ENCODE results near the gene CAT.

Gene CAT

DNA sequence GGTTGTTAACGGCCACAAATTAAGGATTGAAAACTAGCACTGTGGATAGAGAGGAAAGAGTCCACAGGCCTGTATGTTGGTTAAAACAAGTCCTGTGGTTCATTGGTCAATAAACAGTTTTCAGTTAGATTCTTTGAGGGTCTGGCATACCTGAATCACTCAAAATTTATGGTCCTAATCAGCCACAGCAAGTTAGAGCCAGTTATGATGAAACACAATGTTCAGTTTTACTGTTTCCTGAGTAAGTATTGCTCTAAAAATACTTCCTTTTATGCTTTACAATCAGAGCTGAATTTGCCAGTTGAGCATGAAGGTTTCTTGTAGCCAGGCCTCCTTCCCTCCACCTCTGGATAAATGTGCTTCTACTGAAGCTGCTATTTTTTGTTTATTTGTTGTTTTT, 12.9 kb upstream of the CAT start:
- DNase-seq (ENCODE audit: low read depth), result no peak

DNA sequence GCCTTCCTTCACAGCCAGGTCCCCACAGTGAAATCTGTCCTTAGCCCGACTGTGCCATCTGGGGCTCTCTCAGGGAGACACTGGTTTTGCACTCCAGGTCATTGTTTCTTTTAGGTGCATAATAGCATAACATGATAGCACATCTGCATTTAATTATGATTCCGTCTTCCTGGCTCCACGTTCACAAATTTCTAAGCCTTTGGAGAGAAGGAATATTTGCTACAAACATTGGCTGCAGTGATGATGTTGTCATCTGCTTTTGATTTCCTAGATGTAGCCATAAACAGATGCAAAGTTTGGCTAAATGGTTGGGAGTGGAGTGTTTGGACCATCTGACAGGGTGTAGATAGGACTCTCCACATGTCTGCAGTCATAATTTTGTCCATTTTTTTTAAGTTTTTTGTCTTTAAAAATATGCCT, 12.0 kb upstream of the CAT start:
- no peak for DNase-seq (ENCODE audit: low read depth)

DNA sequence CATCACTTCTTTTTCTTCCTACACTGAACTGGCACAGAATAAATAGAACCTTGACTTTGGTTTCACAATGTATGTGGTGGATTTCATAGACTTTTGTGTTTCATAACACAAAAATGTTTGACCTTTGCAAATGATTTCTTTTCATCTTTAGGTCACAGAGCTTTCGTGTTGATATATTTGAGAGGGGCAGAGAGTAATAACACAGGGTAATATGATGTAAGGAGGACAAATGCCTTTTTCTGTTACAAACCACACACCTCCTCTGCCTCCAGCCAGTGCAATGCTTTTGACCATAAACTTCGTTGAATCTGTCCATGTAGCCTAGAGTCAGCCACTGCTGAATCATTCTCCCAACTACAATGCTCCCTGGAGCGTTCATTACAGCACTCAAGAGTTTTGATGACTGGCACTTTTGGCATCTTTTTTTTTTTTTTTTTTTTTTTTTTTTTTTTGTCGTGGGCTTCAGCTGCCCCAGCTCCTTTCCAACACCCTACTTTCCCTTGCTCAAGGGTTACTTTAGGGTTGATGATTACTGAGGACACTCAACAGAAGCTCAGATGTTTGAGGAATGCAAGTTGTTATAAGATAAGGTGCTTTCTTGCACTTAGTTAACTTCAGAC, 11.4 kb upstream of the CAT start:
- DNase-seq (ENCODE audit: low read depth), result no peak

DNA sequence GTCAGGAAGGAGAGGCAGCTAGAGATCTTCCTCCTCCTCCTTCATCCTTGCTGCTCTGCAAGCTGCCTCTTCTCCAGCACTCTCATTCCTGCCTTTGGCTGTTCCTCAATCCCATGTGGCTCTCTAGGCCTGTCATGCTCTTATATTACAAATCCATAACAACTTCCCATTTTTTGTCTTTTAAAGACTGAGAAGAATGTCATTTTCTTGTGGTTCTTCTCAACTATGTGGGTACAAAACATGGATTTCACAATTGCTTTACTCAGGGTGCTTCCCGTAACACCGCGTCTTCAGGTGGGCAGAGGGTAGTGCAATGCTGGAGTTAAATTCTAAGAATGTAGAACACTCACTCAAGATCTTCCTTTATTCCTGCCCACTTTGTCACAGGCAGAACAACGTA, 6.8 kb upstream of the CAT start:
- no peak for DNase-seq (ENCODE audit: low read depth)

DNA sequence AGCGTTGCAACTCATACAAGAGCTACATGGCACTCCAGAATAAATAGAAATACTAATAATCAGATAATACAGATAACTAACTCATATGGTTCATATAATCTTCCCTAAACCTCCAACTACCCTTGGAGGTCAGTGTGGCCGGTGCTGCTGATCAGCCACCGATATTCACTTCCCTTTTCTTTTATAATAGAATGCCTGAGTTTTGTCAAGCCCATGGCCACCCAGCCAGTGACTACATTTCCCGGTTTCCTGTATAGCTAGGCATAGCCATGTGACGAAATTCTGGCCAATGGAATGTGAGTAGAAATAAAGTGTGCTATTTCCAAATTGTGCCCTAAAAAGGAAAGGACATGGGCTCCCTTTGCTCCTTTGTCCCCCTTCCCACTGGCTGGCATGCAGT, 5.9 kb upstream of the CAT start:
- DNase-seq (ENCODE audit: low read depth), result no peak

DNA sequence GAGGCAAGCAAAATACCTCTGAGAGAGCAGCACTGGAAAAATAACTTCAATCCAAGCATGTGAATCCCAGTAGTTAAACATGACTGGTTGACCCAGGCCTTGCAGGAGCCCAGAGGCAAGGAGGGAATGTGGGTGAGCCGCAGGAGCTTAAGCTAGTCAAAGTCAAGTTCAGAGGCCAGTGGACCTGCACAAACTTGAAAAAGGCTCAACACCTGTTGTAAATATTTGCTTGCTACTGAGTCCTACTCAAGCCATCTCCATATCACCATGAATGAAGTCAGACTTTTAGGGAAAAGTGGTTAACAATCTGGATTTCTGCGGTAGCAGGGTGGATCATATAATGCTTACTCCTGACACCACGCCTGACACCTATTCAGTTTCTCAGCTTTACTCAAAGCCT, 4.8 kb upstream of the CAT start:
- DNase-seq (ENCODE audit: low read depth), result no peak

DNA sequence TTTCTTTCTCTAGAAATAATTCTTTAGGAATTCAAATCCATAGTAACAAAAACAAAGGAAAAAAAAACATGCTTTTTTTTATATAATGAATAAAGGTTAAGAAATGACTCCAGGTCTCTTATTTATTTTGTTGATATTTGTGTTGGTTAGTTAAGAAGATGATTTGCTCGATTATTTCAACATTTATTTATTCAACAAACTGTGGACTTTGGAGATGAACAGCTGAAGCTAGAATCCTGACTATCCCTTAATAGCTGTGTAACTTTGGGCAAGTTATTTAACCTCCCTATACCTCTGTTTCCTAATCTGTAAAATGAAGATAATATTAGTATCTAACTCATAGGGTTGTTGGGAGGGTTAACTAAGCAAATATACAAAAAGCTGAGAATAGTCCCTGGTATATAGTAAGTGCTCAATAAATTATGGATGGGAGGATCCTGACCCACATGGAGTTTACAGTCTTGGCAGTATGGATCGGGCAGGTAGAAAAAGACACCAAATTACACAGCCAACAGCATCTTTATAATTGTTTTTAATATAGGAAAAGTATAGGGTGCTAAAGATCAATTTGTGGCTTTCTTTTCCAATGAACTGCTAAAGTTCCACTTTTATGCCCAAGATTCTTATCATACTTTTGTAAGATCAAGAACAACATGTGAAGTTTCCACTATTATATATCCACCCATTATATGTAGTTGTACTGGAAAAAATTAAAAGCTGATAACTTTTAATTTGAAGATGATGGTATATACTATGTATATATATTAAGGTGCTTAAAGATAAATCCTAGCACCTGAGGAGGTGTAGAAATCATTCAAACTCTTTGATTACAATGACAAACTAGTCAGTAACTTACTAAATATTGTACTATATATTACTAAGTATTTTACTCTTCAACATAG, 1.3 kb upstream of the CAT start:
- no peak for DNase-seq (ENCODE audit: low read depth)

DNA sequence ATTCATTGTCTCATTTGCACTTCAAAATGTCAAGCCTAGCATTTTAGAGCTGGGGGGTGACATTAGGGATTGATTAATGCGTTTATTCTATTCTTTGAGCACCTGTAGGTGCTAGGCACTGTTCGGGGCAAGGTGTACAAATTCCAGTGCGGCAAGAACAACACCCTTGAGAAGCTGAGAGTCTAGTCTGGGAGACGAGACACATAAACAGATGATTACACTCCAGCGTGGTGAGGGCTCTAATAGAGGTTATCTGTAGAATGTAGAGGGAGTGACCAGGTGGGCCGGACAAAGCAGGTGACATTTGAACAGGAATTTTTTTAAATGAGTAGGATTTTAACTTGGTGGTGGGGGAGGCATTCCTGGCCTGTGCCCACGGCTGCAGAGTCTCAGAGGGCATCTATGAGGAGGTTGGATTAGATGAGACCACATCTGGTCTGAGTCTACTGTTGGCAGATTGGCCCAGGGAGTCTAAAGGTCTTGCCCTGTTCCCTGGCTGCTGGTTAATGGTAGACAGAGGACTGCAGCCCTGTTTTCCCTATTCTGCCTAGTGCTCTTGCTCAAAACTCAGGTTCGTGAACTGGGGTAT, 970 bp downstream of the CAT start:
- no peak for DNase-seq (ENCODE audit: low read depth)

DNA sequence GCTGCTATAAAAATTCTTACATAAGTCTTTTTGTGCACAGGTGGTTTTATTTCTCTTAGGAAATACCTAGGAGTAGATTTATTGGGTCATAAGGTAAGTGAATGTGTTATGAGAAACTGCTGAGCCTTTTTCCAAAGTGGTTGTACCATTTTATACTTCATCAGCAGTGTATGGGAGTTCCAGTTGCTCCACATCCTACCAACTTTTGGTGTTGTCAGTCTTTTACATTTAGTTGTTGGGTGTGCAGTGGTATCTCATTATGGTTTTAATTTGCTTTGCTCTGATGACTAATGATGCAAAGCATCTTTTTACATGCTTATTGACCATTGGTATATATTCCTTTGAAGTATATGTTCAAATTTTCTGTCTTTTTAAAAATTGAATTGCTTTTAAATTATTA, 3.1 kb downstream of the CAT start:
- DNase-seq (ENCODE audit: low read depth), result no peak

DNA sequence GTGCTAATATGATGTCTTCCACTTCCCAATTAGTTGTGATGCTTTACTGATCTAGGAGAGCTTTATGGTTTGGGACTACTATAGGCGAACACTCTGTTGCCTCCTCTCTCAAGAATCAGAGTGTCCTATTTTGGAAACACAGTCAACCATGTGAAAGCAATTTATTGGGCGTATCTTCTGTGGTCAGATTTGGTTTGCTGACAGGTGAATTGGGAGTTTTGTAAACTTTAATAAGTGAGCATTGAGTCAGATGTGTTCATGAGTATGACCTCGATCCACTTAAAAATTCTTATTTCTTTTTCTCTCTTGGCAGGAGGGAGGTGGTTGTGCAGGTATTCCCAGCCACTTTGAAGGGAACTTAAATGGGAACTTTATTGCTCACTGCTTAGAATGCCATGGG, 4.4 kb downstream of the CAT start:
- DNase-seq (ENCODE audit: low read depth), result no peak

DNA sequence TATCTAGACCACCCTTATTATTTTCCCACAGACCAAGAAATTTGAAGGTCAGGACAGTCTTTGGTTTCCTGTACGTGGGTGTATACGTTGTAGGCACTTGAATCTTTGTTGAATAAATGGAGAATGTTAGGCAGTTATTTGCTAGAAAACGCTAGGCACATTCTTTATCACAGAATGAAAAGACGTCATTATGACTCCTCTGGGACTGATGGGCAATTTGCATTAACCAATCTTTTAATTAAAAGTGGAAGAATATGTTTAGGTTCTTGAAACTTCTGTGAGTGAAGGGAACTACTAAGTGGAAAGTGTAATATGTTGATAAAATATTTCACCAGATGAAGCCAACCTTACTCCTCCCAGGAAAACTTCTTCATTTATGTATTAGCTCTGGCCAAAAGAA, 5.7 kb downstream of the CAT start:
- no peak for DNase-seq (ENCODE audit: low read depth)

DNA sequence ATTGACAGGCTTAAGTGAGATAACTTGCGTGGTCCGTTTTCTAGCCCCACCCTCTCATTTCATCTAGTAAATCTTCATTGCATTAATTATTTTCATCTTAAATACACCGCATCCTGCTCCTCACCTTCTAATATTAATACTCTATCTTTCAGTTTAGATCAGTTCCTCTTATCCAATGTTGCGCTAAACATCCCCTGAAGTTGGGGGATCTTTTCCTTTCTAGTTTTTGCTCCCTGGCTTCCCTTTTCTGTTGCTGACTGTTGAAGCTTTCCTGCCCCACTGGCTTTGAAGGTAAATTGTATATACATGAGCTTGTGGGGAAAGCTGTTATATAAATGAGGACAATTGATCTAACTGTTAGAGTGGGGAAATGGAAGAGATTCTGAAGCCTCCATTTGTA, 7.2 kb downstream of the CAT start:
- no peak for DNase-seq (ENCODE audit: low read depth)

DNA sequence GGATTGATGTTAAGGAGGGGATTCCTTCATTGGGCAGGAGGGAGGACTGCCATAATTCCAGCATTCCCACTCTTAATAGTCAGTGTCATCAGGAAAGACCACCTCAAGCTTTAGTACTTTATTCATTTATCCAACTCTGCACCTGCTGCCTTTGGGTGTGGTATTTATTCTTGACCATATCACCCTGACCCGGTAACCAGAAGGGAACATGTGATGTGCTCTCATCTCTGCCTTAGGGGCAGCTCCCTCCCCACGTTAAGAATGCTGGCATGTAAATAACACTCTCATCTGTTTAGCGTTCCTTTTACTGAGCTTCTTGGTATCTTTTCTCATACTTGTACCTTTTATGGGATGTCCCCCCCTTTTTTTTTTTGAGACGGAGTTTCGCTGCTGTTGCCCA, 7.7 kb downstream of the CAT start:
- DNase-seq (ENCODE audit: low read depth), result no peak

DNA sequence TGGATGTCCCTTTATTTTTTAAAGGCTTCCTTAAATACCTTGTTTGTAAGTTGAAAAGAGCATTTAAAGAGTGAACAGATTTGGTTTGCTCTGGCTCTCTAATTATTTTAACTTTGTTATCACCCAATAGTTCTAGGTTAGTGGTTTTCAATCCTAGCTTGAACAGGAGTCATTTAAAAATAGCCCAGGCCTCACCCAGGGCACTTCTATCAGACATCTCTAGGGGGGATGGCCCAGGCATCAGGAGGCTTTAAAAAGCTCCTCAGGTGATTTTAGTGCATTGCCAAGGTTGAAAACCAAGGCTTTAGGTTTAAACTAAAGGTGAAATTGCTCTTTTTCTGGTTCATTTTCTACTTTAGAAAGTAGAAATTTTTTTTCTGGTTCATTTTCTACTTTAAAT, 8.3 kb downstream of the CAT start:
- no peak for DNase-seq (ENCODE audit: low read depth)

DNA sequence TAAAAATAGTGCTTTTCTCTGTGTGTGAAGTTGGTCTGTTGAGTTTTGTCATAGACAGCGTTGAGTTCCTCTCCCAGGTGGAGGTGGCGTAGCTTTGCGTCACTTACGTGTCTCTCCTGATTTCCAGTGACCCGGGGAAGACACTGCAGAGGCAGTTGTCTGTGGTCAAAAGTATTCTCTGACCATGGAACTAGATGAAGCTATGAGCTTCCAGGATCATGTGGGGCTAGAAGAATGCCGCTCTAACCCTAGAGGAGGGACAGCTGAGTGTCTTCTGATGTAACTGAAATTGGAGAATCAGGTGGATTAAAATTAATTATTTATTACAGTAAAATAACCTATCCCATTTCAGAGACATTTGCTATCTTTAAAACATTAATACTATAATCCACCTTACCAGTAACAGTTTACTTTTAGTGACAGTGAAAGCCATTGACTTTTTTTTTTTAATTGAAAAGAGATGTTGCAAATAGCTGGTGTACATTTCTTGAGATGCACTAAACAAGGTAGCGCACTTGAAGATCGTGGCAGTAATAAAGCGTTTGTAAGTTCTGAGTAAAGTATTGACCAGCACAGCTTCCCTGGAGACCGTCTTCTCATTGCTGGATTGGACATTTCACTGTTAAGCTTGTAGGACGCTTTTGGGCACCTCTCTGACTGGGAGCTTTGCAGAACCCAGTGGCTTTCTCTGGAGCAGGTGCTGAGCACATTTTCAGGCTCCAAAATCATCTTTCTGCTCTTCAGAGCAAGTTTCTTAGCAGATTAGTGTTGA, 9.7 kb downstream of the CAT start:
- DNase-seq (ENCODE audit: low read depth), result no peak

DNA sequence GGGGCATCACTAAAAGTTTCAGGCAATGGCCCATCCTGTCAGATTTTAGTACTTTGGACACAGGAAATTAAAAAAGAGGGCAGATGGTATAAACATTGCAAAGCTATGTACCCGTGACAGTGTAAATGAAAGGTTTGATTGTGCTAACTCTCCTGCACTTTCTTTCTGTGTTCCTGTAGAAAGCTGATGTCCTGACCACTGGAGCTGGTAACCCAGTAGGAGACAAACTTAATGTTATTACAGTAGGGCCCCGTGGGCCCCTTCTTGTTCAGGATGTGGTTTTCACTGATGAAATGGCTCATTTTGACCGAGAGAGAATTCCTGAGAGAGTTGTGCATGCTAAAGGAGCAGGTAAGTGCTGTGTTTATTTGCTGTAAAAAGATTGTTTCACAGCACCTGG, 10.3 kb downstream of the CAT start:
- no peak for DNase-seq (ENCODE audit: low read depth)

DNA sequence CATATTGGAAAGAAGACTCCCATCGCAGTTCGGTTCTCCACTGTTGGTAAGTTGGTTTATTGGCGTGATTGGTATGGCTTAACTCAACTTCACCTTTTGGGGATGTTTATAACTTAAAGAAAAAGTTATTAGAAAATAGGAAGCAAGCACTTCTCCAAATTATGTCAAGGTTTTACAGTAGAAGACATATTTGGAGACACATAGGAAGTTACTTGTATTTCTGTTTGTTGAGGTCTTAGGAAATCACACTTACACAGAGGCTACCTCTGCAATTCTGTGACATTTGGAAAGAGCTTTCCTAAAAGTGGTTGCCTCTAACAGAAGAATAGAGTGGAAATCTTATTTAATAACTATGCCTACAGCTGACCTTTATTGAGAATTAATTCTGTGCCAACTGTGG, 12.3 kb downstream of the CAT start:
- DNase-seq (ENCODE audit: low read depth), result no peak

DNA sequence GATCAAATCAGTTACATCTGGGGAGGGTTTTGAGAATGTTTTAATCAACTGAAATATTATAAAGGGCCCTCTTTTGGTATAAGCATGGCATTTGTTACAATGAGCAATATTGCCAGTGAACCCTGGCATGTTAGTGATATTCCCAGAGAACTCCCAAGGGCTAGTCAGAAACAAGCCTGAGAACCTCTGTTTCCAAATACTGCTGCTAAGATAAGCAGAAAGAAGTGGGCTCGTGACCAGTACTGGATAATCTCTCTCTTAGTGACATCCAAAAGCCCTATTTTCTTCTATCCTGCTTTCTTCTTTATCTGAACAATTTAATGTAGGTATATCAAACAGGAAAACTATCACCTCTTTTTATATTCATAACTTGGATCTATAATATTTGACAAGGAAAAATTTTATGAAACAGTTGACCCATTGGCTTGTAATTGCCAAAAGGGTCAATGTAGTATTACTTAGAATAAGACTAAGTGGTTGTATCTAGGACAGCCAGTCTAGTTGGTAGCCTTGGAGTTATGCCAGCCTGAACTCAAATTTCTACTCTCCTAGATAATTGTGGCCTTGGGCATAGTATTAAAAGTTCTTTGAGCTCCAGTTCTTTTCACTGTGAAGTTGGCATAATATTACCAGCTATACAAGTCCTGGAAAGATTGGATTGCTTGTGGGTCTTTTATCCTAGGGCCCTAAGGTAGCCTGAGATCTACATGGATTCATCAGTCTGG, 15.7 kb downstream of the CAT start:
- no peak for DNase-seq (ENCODE audit: low read depth)

DNA sequence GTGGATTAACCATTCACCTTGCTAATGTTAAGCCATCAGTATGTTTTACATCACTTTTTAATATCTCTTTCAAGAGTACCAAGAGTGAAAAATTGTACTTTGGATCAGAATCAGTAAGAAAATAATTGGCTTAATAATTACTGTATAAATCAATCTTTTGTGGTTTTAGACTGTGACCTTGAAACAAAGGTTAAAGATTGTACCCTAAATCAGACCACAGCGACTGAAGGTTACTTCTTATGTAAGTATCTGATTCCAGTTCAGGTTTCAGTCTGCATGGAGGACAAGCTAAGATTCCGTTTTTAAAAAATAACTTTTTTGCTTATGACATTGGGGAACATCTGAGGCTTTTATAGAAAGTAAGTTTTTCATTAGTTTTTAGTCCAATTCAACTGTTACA, 18.9 kb downstream of the CAT start:
- DNase-seq (ENCODE audit: low read depth), result no peak

DNA sequence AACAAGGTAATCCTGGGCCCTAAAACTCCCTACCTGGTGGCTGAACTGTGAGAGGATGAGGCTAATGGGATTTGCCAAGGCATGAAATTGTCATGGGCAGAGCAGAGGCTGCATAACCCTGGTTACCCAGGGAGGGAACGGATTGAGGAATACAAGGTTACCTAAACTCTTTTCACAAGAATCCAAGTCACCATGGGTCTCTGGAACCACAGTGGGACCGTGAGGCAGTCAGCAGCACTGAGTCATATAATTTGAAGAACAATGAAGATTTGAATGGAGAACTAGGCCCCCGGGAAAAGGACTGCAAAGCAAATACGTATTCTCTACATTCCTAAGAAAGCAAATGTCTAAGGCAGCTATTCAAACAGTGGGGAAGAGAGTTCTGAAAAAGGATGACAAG, 19.8 kb downstream of the CAT start:
- DNase-seq (ENCODE audit: low read depth), result no peak

DNA sequence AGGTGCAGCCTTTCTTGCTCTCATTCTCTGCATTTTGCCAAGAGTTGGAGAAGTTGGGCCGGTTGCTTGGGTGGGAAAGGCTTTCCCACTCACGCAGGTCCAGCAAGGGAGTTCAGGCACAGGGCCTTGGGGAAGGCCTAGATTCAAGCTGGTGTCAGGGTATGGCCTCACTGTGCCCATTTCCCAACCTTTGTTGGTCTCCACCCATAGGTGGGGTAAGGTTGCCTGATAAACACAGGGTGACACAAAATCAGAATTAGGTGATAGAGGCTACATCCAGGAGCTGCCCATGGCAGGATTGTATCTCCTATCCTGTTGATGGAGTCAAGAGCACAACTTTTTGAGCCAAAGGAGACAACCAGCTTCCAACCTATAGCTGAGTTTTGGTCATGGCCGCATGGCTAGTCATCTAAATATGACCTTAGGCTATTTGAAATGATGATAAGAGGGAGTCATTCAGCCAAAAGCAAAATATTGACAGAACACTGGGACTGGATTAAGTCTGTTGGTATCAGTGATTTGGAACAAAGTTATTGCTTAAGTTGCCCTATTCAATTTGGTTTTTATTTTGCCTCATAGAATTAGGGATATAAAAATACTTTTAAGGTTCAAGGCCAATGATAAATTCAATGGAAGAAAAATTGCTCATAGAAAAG, 20.9 kb downstream of the CAT start:
- no peak for DNase-seq (ENCODE audit: low read depth)

DNA sequence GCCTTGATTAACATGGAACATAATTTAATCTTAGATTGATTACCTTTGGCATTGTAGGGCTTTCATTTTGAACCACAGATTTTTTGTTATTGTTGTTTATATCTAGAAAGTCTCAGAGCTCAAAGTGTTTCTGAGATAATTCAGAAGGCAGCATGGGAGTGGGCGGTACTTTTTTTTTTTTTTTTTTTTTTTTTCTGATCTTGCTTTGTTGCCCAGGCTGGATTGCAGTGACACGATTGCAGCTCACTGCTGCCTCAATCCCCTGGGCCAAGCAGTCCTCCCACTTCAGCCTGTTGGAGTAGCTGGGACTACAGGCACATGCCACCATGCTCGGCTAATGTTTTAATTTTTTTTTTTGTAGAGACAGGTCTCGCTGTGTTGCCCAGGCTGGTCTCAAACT, 21.5 kb downstream of the CAT start:
- no peak for DNase-seq (ENCODE audit: low read depth)

Data from activated T-helper 1 cell treated with Interleukin-2 at 50 U/mL for 16 hours (primary cell).